Activated CD4-positive, alpha-beta T cell treated with anti-CD3 and anti-CD28 coated beads, Interleukin-2, Interleukin-6, amounts not matched to agents 100 ng/mL and 50 ng/mL, durations not matched to agents 16 hours and 8 hours (primary cell): ENCODE data around the gene NXPE4.

Experiments used
- DNase-seq: peaks from one replicate; pipeline ENCODE4 v3.0.0-alpha.2; 2020

Gene NXPE4

GRCh38 chr11:114559425-114560310 is 35.9 kb downstream of the NXPE4 start, which contains the start of gene NXPE1:
Gene NXPE1, minus strand, starts transcription at chr11:114559881. Its CDS starts 8,680 bp downstream, at chr11:114551201.
- DNase-seq = no peak

- DNase-seq = no peak
These were observed 39.5 kb downstream of the NXPE4 start for GRCh38 chr11:114556135-114556534.

- DNase-seq = no peak
These were observed 41.9 kb downstream of the NXPE4 start for GRCh38 chr11:114553642-114554041.

GRCh38 chr11:114551060-114551459 is 44.5 kb downstream of the NXPE4 start:
- DNase-seq = no peak

GRCh38 chr11:114525682-114526081 is 69.9 kb downstream of the NXPE4 start:
- DNase-seq = no peak

- no peak for DNase-seq
These were observed 71.5 kb downstream of the NXPE4 start for GRCh38 chr11:114524122-114524521.

GRCh38 chr11:114522818-114523217 is 72.8 kb downstream of the NXPE4 start:
- no peak for DNase-seq
